Karpas-422 (cell line): ENCODE measurements around the gene OPN4. TPM values are rescaled to one million over a fixed set of nuclear protein-coding genes. Genes with fewer than 3 reads are reported as not detected.

Experiments used
- DNase-seq: peaks from one replicate; pipeline ENCODE4 v3.0.0-alpha.2; 2015
- H2AFZ ChIP-seq: fragments of 200-600 bp; sonication (generic); 2 replicates; pipeline ENCODE4 v1.6.1; 2014; ENCODE audit warnings: antibody characterized with exemption, low read length, mixed read lengths
- H3K27ac ChIP-seq: fragments of 200-600 bp; sonication (generic); 2 replicates; pipeline ENCODE4 v1.5.1; 2014; ENCODE audit warnings: mild to moderate bottlenecking, low read length, moderate library complexity
- H3K27me3 ChIP-seq: fragments of 200-600 bp; sonication (generic); 2 replicates; pipeline ENCODE4 v1.6.1; 2014; ENCODE audit warnings: low read length, mixed read lengths
- H3K36me3 ChIP-seq: fragments of 200-600 bp; sonication (generic); 2 replicates; pipeline ENCODE4 v1.6.1; 2014; ENCODE audit warnings: low read length, mixed read lengths; ENCODE audit not compliant: insufficient read depth
- H3K4me1 ChIP-seq: fragments of 200-600 bp; sonication (generic); 2 replicates; pipeline ENCODE4 v1.6.1; 2014; ENCODE audit warnings: mild to moderate bottlenecking, low read length, mixed read lengths
- H3K4me2 ChIP-seq: fragments of 200-600 bp; sonication (generic); 2 replicates; pipeline ENCODE4 v1.6.1; 2014; ENCODE audit warnings: low read length, low read depth, mild to moderate bottlenecking; ENCODE audit not compliant: poor library complexity, severe bottlenecking
- H3K4me3 ChIP-seq: fragments of 200-600 bp; sonication (generic); 2 replicates; pipeline ENCODE4 v1.5.1; 2014; ENCODE audit warnings: mild to moderate bottlenecking, antibody characterized with exemption, low read length, mixed read lengths
- H3K79me2 ChIP-seq: fragments of 200-600 bp; sonication (generic); 2 replicates; pipeline ENCODE4 v1.6.1; 2014; ENCODE audit warnings: mild to moderate bottlenecking, low read length, mixed read lengths
- H3K9ac ChIP-seq: fragments of 200-600 bp; sonication (generic); 2 replicates; pipeline ENCODE4 v1.6.0; 2014; ENCODE audit warnings: low read length
- H3K9me2 ChIP-seq: fragments of 200-600 bp; sonication (generic), shearing (Covaris generic); replicated peaks from 2 replicates; pipeline ENCODE4 v1.6.0; 2014; ENCODE audit warnings: mild to moderate bottlenecking, low read length, moderate library complexity; ENCODE audit not compliant: insufficient read depth
- H3K9me3 ChIP-seq: fragments of 300-700, 200-600 bp; sonication (generic); 2 replicates; pipeline ENCODE4 v1.6.1; 2014; ENCODE audit warnings: low read length, mixed read lengths
- H4K20me1 ChIP-seq: fragments of 200-600 bp; sonication (generic); 2 replicates; pipeline ENCODE4 v1.6.1; 2014; ENCODE audit warnings: mild to moderate bottlenecking, antibody characterized with exemption, low read length, low read depth; ENCODE audit not compliant: insufficient read depth
- total RNA-seq: library from RNA; depleted of rRNA; stranded (reverse); fragments of >200 nt; shearing (Covaris generic); gene quantifications from 2 replicates; pipeline ENCODE4 v1.2.3, GENCODE V29; 2014; ENCODE audit warnings: low replicate concordance

Gene OPN4
- total RNA-seq, 1 experiment from 2014 or later = not detected

GRCh38 chr10:86707505-86707904 is 53.2 kb downstream of the OPN4 start:
- no peak for DNase-seq
- no peaks in the 10 kb centered on the region for H3K9me3 ChIP-seq
- H3K9ac ChIP-seq = no peak overlapping the region
- H3K4me2 ChIP-seq = no peak overlapping the region
- H3K4me1 ChIP-seq = peaks cover 12% of the 10 kb centered on the region
- H3K9me2 ChIP-seq = no peaks in the 10 kb centered on the region
- H3K79me2 ChIP-seq = no peaks in the 10 kb centered on the region
- no peaks in the 10 kb centered on the region for H4K20me1 ChIP-seq
- no peak overlapping the region for H3K27ac ChIP-seq
- no peak overlapping the region for H3K4me3 ChIP-seq
- no peak overlapping the region for H2AFZ ChIP-seq
- H3K27me3 ChIP-seq = no peaks in the 10 kb centered on the region
- no peaks in the 10 kb centered on the region for H3K36me3 ChIP-seq

- Histone ChIP-seq H2AFZ (no peak overlapping the region), H3K36me3 (no peaks in the 10 kb centered on the region), H3K4me1 (peaks cover 13% of the 10 kb centered on the region), H3K27ac (no peak overlapping the region), H3K9me2 (no peaks in the 10 kb centered on the region), H3K4me2 (no peak overlapping the region), H3K4me3 (no peak overlapping the region), H3K9ac (no peak overlapping the region), H3K27me3 (no peaks in the 10 kb centered on the region), H3K79me2 (no peaks in the 10 kb centered on the region), H4K20me1 (no peaks in the 10 kb centered on the region), H3K9me3 (no peaks in the 10 kb centered on the region)
- DNase-seq = no peak
Observed at GRCh38 chr10:86708068-86708782, 53.9 kb downstream of the OPN4 start.

- Histone ChIP-seq H3K4me1 (peaks cover 13% of the 10 kb centered on the region), H3K9me2 (no peaks in the 10 kb centered on the region), H3K36me3 (no peaks in the 10 kb centered on the region), H3K4me2 (no peak overlapping the region), H3K9ac (no peak overlapping the region), H2AFZ (no peak overlapping the region), H3K27ac (no peak overlapping the region), H3K4me3 (no peak overlapping the region), H3K79me2 (no peaks in the 10 kb centered on the region), H3K27me3 (no peaks in the 10 kb centered on the region), H3K9me3 (no peaks in the 10 kb centered on the region), H4K20me1 (no peaks in the 10 kb centered on the region)
- DNase-seq = no peak
Observed at GRCh38 chr10:86708783-86709380, 54.5 kb downstream of the OPN4 start.

GRCh38 chr10:86709396-86710185 is 55.2 kb downstream of the OPN4 start:
- no peaks in the 10 kb centered on the region for H3K36me3 ChIP-seq
- no peaks in the 10 kb centered on the region for H3K9me2 ChIP-seq
- H3K79me2 ChIP-seq = no peaks in the 10 kb centered on the region
- H3K9ac ChIP-seq = no peak overlapping the region
- no peaks in the 10 kb centered on the region for H4K20me1 ChIP-seq
- no peak overlapping the region for H3K4me3 ChIP-seq
- H3K4me2 ChIP-seq = no peak overlapping the region
- no peak overlapping the region for H2AFZ ChIP-seq
- peaks cover 13% of the 10 kb centered on the region for H3K4me1 ChIP-seq
- H3K27me3 ChIP-seq = no peaks in the 10 kb centered on the region
- no peaks in the 10 kb centered on the region for H3K9me3 ChIP-seq
- DNase-seq = no peak
- no peak overlapping the region for H3K27ac ChIP-seq

- H3K4me2 ChIP-seq = peak overlapping the region; percentile 61
- H3K9ac ChIP-seq = peak overlapping the region; percentile 77
- H3K27ac ChIP-seq = peak overlapping the region; percentile 66
- peak overlapping the region; percentile 67 for H3K4me3 ChIP-seq
- peak; percentile 87 for DNase-seq
- no peaks in the 10 kb centered on the region for H4K20me1 ChIP-seq
- H3K9me3 ChIP-seq = no peaks in the 10 kb centered on the region
- H2AFZ ChIP-seq = peak overlapping the region; percentile 75; the same call in 1 of the 2 replicates
- H3K79me2 ChIP-seq = no peaks in the 10 kb centered on the region
- H3K9me2 ChIP-seq = no peaks in the 10 kb centered on the region
- H3K4me1 ChIP-seq = peaks cover 13% of the 10 kb centered on the region
- no peaks in the 10 kb centered on the region for H3K36me3 ChIP-seq
- H3K27me3 ChIP-seq = no peaks in the 10 kb centered on the region
Observed at GRCh38 chr10:86710987-86711512, 56.7 kb downstream of the OPN4 start.

- H3K36me3 ChIP-seq = no peaks in the 10 kb centered on the region
- H3K9me3 ChIP-seq = no peaks in the 10 kb centered on the region
- H4K20me1 ChIP-seq = no peaks in the 10 kb centered on the region
- peak overlapping the region; percentile 75; the same call in 1 of the 2 replicates for H2AFZ ChIP-seq
- H3K27ac ChIP-seq = peak overlapping the region; percentile 73
- H3K4me2 ChIP-seq = peak overlapping the region; percentile 88
- H3K9ac ChIP-seq = peak overlapping the region; percentile 77
- no peaks in the 10 kb centered on the region for H3K27me3 ChIP-seq
- H3K9me2 ChIP-seq = no peaks in the 10 kb centered on the region
- DNase-seq = peak; percentile 67
- H3K4me1 ChIP-seq = peaks cover 13% of the 10 kb centered on the region
- peak overlapping the region; percentile 67 for H3K4me3 ChIP-seq
- H3K79me2 ChIP-seq = no peaks in the 10 kb centered on the region
Observed at GRCh38 chr10:86711513-86712316, 57.4 kb downstream of the OPN4 start.

- H3K27me3 ChIP-seq = no peaks in the 10 kb centered on the region
Observed at GRCh38 chr10:86712317-86712707, 58.0 kb downstream of the OPN4 start.

More at GRCh38 chr10:86712317-86712707, 58.0 kb downstream of the OPN4 start:
- H3K79me2 ChIP-seq = no peaks in the 10 kb centered on the region
- DNase-seq = peak; percentile 67
- H3K9me3 ChIP-seq = no peaks in the 10 kb centered on the region
- H3K4me2 ChIP-seq = peak overlapping the region; percentile 88
- H3K4me3 ChIP-seq = peak overlapping the region; percentile 67
- peak overlapping the region; percentile 75; the same call in 1 of the 2 replicates for H2AFZ ChIP-seq
- H3K9me2 ChIP-seq = no peaks in the 10 kb centered on the region
- no peaks in the 10 kb centered on the region for H4K20me1 ChIP-seq
- H3K36me3 ChIP-seq = no peaks in the 10 kb centered on the region
- peaks cover 13% of the 10 kb centered on the region for H3K4me1 ChIP-seq
- H3K27ac ChIP-seq = peak overlapping the region; percentile 73
- peak overlapping the region; percentile 77 for H3K9ac ChIP-seq
